ENCODE results near the gene TCF23.

GRCh38 chr2:27203741-27204140 is 54.9 kb downstream of the TCF23 start:
- no peak for TF ChIP-seq CTCF (conservative IDR thresholded peaks at IDR 0.05; ENCODE audit: low read depth, low read length)
- no peak for TF ChIP-seq EZH2 (IDR thresholded peaks at IDR 0.05; ENCODE audit: borderline replicate concordance, low read depth, low read length, poor library complexity, severe bottlenecking)

Data from A673 (cell line).